K562 (cell line): ENCODE measurements around the gene SDK1. TPM values are rescaled to one million over a fixed set of nuclear protein-coding genes. Genes with fewer than 3 reads are reported as not detected.

ENCODE experiments used
- ATAC-seq: fragments of 200-7000 bp; cut with Tn5 transposase; 3 replicates; pipeline ENCODE4 v1.9.1; 2020; ENCODE audit warnings: moderate library complexity
- BruUV-seq: library from RNA; stranded (reverse); fragments of 400-500 nt; replicated peaks from 2 replicates; lab custom pipeline; 2021; lab: Mats Ljungman, UMichigan
- CTCF ChIA-PET: fragments of 300-600 bp; formaldehyde crosslinking; extraction: SDS; loops from one replicate; lab custom pipeline; 2021; ENCODE audit warnings: low intra/inter-chr PET ratio; lab: Yijun Ruan, JAX
- POLR2A ChIA-PET: fragments of 300-600, 350-650 bp; sonication (Branson Sonifier 250); formaldehyde crosslinking; extraction: SDS; loops from one replicate; lab custom pipeline; 2021; ENCODE audit warnings: antibody characterized with exemption, inconsistent platforms; lab: Yijun Ruan, JAX
- DNase-seq, 4 experiments: peaks; one replicate each; pipeline versions ENCODE4 v3.0.0 to v3.0.0-alpha.2; 2011 to 2018; ENCODE audit warnings: low spot score in 3 of 4, mixed read lengths in 3 of 4; ENCODE audit errors: extremely low read depth in 1 of 4
- FAIRE-seq: peaks from 2 replicates; lab custom pipeline; 2011; peaks lifted over from hg19 to GRCh38; lab: Jason Lieb, UNC
- H2AFZ ChIP-seq: 2 replicates; pipeline ENCODE4 v1.6.0; 2011; ENCODE audit warnings: low read depth, low read length, control low read depth, inconsistent platforms
- H3K27ac ChIP-seq: fragments of 200-600 bp; 3 replicates; pipeline ENCODE4 v1.8.0; 2011; ENCODE audit warnings: low read depth, mild to moderate bottlenecking, control low read depth, inconsistent platforms, low read length, moderate library complexity, mixed read lengths; ENCODE audit errors: extremely low read depth
- H3K27me3 ChIP-seq, 2 experiments: fragments of 300-600 bp in 1 of 2; 2 replicates in 1 of 2; 3 replicates in 1 of 2; pipeline versions ENCODE4 v1.6.0 to v1.8.0; 2011; ENCODE audit warnings: inconsistent platforms in 2 of 2, low read length in 2 of 2, mild to moderate bottlenecking in 1 of 2, mixed read lengths in 1 of 2, moderate library complexity in 1 of 2; ENCODE audit not compliant: control insufficient read depth in 2 of 2, insufficient read depth in 2 of 2
- H3K36me3 ChIP-seq: fragments of 300-600 bp; 3 replicates; pipeline ENCODE4 v1.8.0; 2011; ENCODE audit warnings: mild to moderate bottlenecking, low read length, inconsistent platforms; ENCODE audit not compliant: control insufficient read depth, insufficient read depth
- H3K4me1 ChIP-seq, 2 experiments: fragments of 200-600 bp in 1 of 2; replicated peaks in 1 of 2; 2 replicates in 1 of 2; 3 replicates in 1 of 2; pipeline versions ENCODE4 v1.5.1 to v1.8.0; 2011; ENCODE audit warnings: inconsistent platforms in 2 of 2, low read length in 2 of 2, mild to moderate bottlenecking in 1 of 2, mixed read lengths in 1 of 2, moderate library complexity in 1 of 2; ENCODE audit not compliant: control insufficient read depth in 2 of 2, insufficient read depth in 2 of 2
- H3K4me2 ChIP-seq: 2 replicates; pipeline ENCODE4 v1.6.1; 2011; ENCODE audit warnings: low read length, control low read depth, inconsistent platforms, mixed read lengths; ENCODE audit not compliant: insufficient read depth
- H3K4me3 ChIP-seq: fragments of 200-600 bp; sonication (generic), shearing (Covaris generic); 2 replicates; pipeline ENCODE4 v1.5.1; 2016; ENCODE audit warnings: control low read depth, inconsistent platforms
- H3K79me2 ChIP-seq: fragments of 200-600 bp; 3 replicates; pipeline ENCODE4 v1.8.0; 2011; ENCODE audit warnings: low read length, inconsistent platforms; ENCODE audit not compliant: control insufficient read depth, insufficient read depth
- H3K9ac ChIP-seq, 2 experiments: 2 replicates each; pipeline versions ENCODE4 v1.6.0 to v1.6.1; 2011; ENCODE audit warnings: low read depth in 2 of 2, low read length in 2 of 2, control low read depth in 1 of 2, inconsistent platforms in 1 of 2, mild to moderate bottlenecking in 1 of 2, mixed read lengths in 1 of 2; ENCODE audit not compliant: insufficient read depth in 1 of 2
- H3K9me1 ChIP-seq: one replicate; pipeline ENCODE4 v1.6.0; 2011; ENCODE audit warnings: inconsistent platforms, mild to moderate bottlenecking, low read length, moderate library complexity; ENCODE audit not compliant: control insufficient read depth, insufficient read depth
- H3K9me3 ChIP-seq: replicated peaks from 2 replicates; pipeline ENCODE4 v1.5.1; 2011; ENCODE audit warnings: low read depth, low read length, inconsistent platforms; ENCODE audit not compliant: control insufficient read depth, insufficient read depth
- H4K20me1 ChIP-seq: replicated peaks from 2 replicates; pipeline ENCODE4 v1.6.1; 2011; ENCODE audit warnings: low read length, inconsistent platforms, mixed read lengths; ENCODE audit not compliant: control insufficient read depth, insufficient read depth
- CREM ChIP-seq: IDR thresholded peaks from 2 replicates; pipeline ENCODE4 v1.6.1; 2014; ENCODE audit warnings: antibody characterized with exemption, low read depth
- DACH1 ChIP-seq: fragments of 450-650 bp; IDR thresholded peaks from 2 replicates; pipeline ENCODE4 v1.6.1; 2018; ENCODE audit not compliant: partially characterized antibody
- E2F6 ChIP-seq, 2 experiments: IDR thresholded peaks; 2 replicates each; pipeline ENCODE4 v1.6.1; 2011; ENCODE audit warnings: borderline replicate concordance in 1 of 2, control low read depth in 1 of 2, low read depth in 1 of 2, low read length in 1 of 2, mild to moderate bottlenecking in 1 of 2, mixed read lengths in 1 of 2, moderate library complexity in 1 of 2; ENCODE audit not compliant: insufficient read depth in 1 of 2, insufficient read length in 1 of 2, poor library complexity in 1 of 2, severe bottlenecking in 1 of 2; ENCODE audit errors: extremely low read depth in 1 of 2
- EWSR1 ChIP-seq: fragments of 450-650 bp; IDR thresholded peaks from 2 replicates; pipeline ENCODE4 v1.6.1; 2018; ENCODE audit warnings: borderline replicate concordance, mild to moderate bottlenecking, low read depth, moderate library complexity; ENCODE audit not compliant: partially characterized antibody
- HMG20B ChIP-seq: fragments of 250-450 bp; sonication (Bioruptor Pico); IDR thresholded peaks from 2 replicates; pipeline ENCODE4 v1.5.0; 2021; ENCODE audit warnings: mild to moderate bottlenecking
- JUND ChIP-seq, 2 experiments: IDR thresholded peaks; 2 replicates in 1 of 2; 3 replicates in 1 of 2; pipeline ENCODE4 v1.6.1; 2011; ENCODE audit warnings: borderline replicate concordance in 2 of 2, low read depth in 2 of 2, low read length in 2 of 2, improper control_type of control experiment in 1 of 2, missing biosample characterization in 1 of 2, missing genetic modification characterization in 1 of 2, missing genetic modification reagents in 1 of 2
- LEF1 ChIP-seq: fragments of 450-650 bp; IDR thresholded peaks from 2 replicates; pipeline ENCODE4 v1.6.1; 2016; ENCODE audit warnings: mild to moderate bottlenecking
- MXD1 ChIP-seq: fragments of 250-450 bp; sonication (Bioruptor Pico); IDR thresholded peaks from 2 replicates; pipeline ENCODE4 v1.8.0; 2021; ENCODE audit warnings: borderline replicate concordance, mild to moderate bottlenecking, moderate library complexity; ENCODE audit not compliant: poor library complexity, severe bottlenecking
- NCOR1 ChIP-seq: fragments of 450-650 bp; IDR thresholded peaks from 2 replicates; pipeline ENCODE4 v1.6.1; 2016; ENCODE audit warnings: mild to moderate bottlenecking, moderate library complexity
- POLR3A ChIP-seq: IDR thresholded peaks from 2 replicates; pipeline ENCODE4 v1.6.1; 2011; ENCODE audit warnings: borderline replicate concordance, mild to moderate bottlenecking, moderate library complexity; ENCODE audit not compliant: insufficient read length, insufficient read depth; ENCODE audit errors: extremely low read depth
- SLC30A9 ChIP-seq: fragments of 250-450 bp; sonication (Bioruptor Pico); IDR thresholded peaks from 2 replicates; pipeline ENCODE4 v1.8.0; 2022; ENCODE audit warnings: mild to moderate bottlenecking, moderate library complexity
- ZEB2 ChIP-seq: fragments of 450-650 bp; IDR thresholded peaks from 2 replicates; pipeline ENCODE4 v1.6.1; 2016
- ZFP1 ChIP-seq: fragments of 450-650 bp; formaldehyde crosslinking; IDR thresholded peaks from 2 replicates; pipeline ENCODE4 v1.4.0; 2020; ENCODE audit warnings: mild to moderate bottlenecking, mixed read lengths
- whole genome bisulfite sequencing: fragments of 100-300 bp; shearing (Covaris generic); methylation state at CpG from one replicate; pipeline ENCODE4 v1.1.6; 2016; ENCODE audit warnings: low coverage, mixed read lengths; ENCODE audit not compliant: insufficient coverage; ENCODE audit errors: missing lambda C conversion rate; 5-methylcytosine and 5-hydroxymethylcytosine counted together
- in situ Hi-C: fragments of 300-500 bp; cut with MboI; formaldehyde crosslinking; loops from 4 replicates; pipeline ENCODE4 v1.15.0; 2018; ENCODE audit warnings: inconsistent platforms, mixed read lengths
- intact Hi-C: fragments of 100-400 bp; cut with micrococcal nuclease; formaldehyde crosslinking; loops from 2 replicates; pipeline ENCODE4 v1.14.2; 2022
- polyA plus RNA-seq, 8 experiments: library from polyadenylated mRNA; depleted of rRNA in 4 of 8; stranded (reverse) in 5 of 8; unstranded in 3 of 8; fragments of >200 nt; fragmentation: Nextera tagmentation in 2 of 8; fragmentation: Illumina TruSeq in 1 of 8; extraction: Ambion mirVana in 2 of 8; extraction: Trizol in 1 of 8; gene quantifications; 2 replicates each; pipeline versions ENCODE4 v1.2.1 to v1.2.3, GENCODE V29; 2011 to 2014; ENCODE audit warnings: inconsistent platforms in 1 of 8, missing spikeins in 1 of 8
- total RNA-seq, 7 experiments: library from RNA; depleted of rRNA in 6 of 7; stranded (reverse); fragments of >200 nt in 6 of 7; fragmentation: Illumina TruSeq in 2 of 7; extraction: Trizol in 2 of 7; gene quantifications; 2 replicates each; pipeline versions ENCODE4 v1.2.1 to v1.2.3, GENCODE V29; 2011 to 2021; ENCODE audit warnings: low replicate concordance in 1 of 7
- TF ChIP-seq, protein P1 (sequence below): fragments of 250-450 bp; sonication (Bioruptor Pico); IDR thresholded peaks from 2 replicates; pipeline ENCODE4 v1.8.0; 2022; ENCODE audit warnings: inconsistent platforms

The SDK1 gene
- total and polyA plus RNA-seq, 9 of the 15 experiments (the other 6 are each of a cell fraction or from before 2014, with no cell fraction given): 0.16 TPM; not detected in 8

DNA sequence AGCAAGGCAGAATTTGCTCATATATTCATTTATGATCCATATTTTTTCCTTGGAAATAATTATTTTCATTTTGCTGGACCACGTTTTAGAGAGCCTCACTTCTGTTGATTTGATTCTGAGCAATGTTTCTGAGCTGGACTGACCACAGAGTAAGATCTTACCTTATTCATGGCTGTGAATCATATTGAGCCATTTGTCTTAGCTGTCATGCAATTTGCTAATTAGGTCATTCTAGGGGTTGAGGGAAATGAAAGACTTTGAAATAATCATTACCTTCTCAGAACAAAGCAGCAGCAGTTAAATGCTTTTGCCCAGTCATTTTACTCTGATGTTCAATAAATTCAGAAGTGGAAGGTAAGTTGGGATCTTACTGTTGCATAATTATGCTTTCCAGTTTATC, 251.4 kb downstream of the SDK1 start (continued):
- TF ChIP-seq MXD1 (no peak), NCOR1 (no peak), POLR3A (no peak)

DNA sequence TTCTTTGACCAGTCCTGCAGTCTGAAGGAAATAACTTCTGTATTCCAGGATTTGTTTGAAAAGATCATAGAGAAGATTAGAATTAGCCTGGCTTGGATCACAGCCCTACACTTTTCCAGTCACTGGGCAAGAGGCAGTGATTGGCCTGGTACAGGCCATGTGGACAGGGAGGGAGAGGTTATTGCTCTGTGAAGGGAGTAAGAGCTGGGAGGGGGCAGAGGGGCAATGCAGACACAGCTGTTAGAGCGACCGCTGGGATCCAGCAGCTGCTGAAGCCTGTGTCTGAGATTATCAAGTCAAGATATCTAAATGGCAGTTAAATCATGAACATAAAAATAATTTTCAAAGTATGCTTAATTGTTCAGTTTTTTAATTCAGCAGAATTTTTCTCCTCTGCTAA, 257.3 kb downstream of the SDK1 start:
- H3K9me1 ChIP-seq: no peaks in the 10 kb centered on the region
- H2AFZ ChIP-seq: no peak overlapping the region
- WGBS: 0% methylated on average over 2 of the region's 2 CpGs
- no peaks in the 10 kb centered on the region for H3K79me2 ChIP-seq
- H3K9me3 ChIP-seq: no peaks in the 10 kb centered on the region
- no peak overlapping the region for H3K4me2 ChIP-seq
- no peak overlapping the region for H3K9ac ChIP-seq
- no peaks in the 10 kb centered on the region for H3K36me3 ChIP-seq
- no peak overlapping the region for H3K4me3 ChIP-seq
- ChIA-PET CTCF (no interaction called here), POLR2A (no interaction called here)
- H3K4me1 ChIP-seq: no peaks in the 10 kb centered on the region
- in situ Hi-C loops: no loop called here
- no peak for DNase-seq
- no TSS peak for BruUV-seq
- no peaks in the 10 kb centered on the region for H4K20me1 ChIP-seq
- ATAC-seq: no peak
- no peak overlapping the region for H3K27ac ChIP-seq
- FAIRE-seq: no peak
- intact Hi-C loops: no loop called here
- no peaks in the 10 kb centered on the region for H3K27me3 ChIP-seq
- TF ChIP-seq CREM (no peak), SLC30A9 (CRISPR knock-in tag) (no peak), ZFP1 (no peak), LEF1 (no peak), E2F6 (IDR thresholded peaks at IDR 0.05; ENCODE audit: borderline replicate concordance in 1 of 2, extremely low read depth in 1 of 2, insufficient read depth in 1 of 2, insufficient read length in 1 of 2, low read depth in 1 of 2, low read length in 1 of 2, poor library complexity in 1 of 2, severe bottlenecking in 1 of 2) (no peak), EWSR1 (no peak), JUND (IDR thresholded peaks at IDR 0.05; ENCODE audit: borderline replicate concordance, low read depth, low read length) (no peak), JUND (tag; IDR thresholded peaks at IDR 0.05; ENCODE audit: borderline replicate concordance, low read depth, low read length) (no peak), ZEB2 (no peak), DACH1 (no peak), HMG20B (no peak)
- TF ChIP-seq, protein P1, sequence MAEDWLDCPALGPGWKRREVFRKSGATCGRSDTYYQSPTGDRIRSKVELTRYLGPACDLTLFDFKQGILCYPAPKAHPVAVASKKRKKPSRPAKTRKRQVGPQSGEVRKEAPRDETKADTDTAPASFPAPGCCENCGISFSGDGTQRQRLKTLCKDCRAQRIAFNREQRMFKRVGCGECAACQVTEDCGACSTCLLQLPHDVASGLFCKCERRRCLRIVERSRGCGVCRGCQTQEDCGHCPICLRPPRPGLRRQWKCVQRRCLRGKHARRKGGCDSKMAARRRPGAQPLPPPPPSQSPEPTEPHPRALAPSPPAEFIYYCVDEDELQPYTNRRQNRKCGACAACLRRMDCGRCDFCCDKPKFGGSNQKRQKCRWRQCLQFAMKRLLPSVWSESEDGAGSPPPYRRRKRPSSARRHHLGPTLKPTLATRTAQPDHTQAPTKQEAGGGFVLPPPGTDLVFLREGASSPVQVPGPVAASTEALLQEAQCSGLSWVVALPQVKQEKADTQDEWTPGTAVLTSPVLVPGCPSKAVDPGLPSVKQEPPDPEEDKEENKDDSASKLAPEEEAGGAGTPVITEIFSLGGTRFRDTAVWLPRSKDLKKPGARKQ (CRISPR knock-in tag): no peak
